A673 (cell line): ENCODE data around the gene KCNH8. TPM values are rescaled to one million over a fixed set of nuclear protein-coding genes. Genes with fewer than 3 reads are reported as not detected.

Source experiments
- BruUV-seq: library from RNA; stranded (reverse); fragments of 400-500 nt; replicated peaks from 2 replicates; lab custom pipeline; 2021; lab: Mats Ljungman, UMichigan
- CTCF ChIA-PET: fragments of 300-600 bp; sonication (Branson Sonifier 250); formaldehyde crosslinking; loops from one replicate; lab custom pipeline; 2022; ENCODE audit warnings: antibody characterized with exemption; lab: Charles Lee
- POLR2A ChIA-PET: fragments of 300-600 bp; sonication (Branson Sonifier 250); formaldehyde crosslinking; loops from one replicate; lab custom pipeline; 2022; ENCODE audit warnings: antibody characterized with exemption; ENCODE audit not compliant: low non-redundant PET; lab: Charles Lee
- DNase-seq: peaks from one replicate; pipeline ENCODE4 v3.0.0-alpha.2; 2015; ENCODE audit warnings: low spot score
- H3K27ac ChIP-seq: fragments of 200-600 bp; sonication (generic); 2 replicates; pipeline ENCODE4 v1.5.1; 2016; ENCODE audit warnings: mixed run types, low read depth, mild to moderate bottlenecking, mixed read lengths, antibody characterized with exemption, low read length; ENCODE audit not compliant: poor library complexity, severe bottlenecking
- H3K27me3 ChIP-seq: fragments of 200-600 bp; sonication (generic); replicated peaks from 2 replicates; pipeline ENCODE4 v1.6.1; 2017; ENCODE audit warnings: mixed run types, low read depth, mild to moderate bottlenecking, mixed read lengths, antibody characterized with exemption, low read length; ENCODE audit not compliant: insufficient read depth, poor library complexity
- H3K36me3 ChIP-seq: fragments of 200-600 bp; sonication (generic); 2 replicates; pipeline ENCODE4 v1.6.1; 2016; ENCODE audit warnings: mixed run types, mild to moderate bottlenecking, mixed read lengths, antibody characterized with exemption, low read length; ENCODE audit not compliant: insufficient read depth, poor library complexity, severe bottlenecking
- H3K4me1 ChIP-seq: fragments of 200-600 bp; sonication (generic); 2 replicates; pipeline ENCODE4 v1.6.1; 2017; ENCODE audit warnings: mixed run types, mild to moderate bottlenecking, mixed read lengths, antibody characterized with exemption, low read length; ENCODE audit not compliant: insufficient read depth, poor library complexity, severe bottlenecking
- H3K4me3 ChIP-seq: fragments of 200-600 bp; sonication (generic); 2 replicates; pipeline ENCODE4 v1.5.1; 2016; ENCODE audit warnings: low read depth, mixed run types, mild to moderate bottlenecking, mixed read lengths, low read length; ENCODE audit not compliant: poor library complexity, severe bottlenecking
- H3K9me3 ChIP-seq: fragments of 200-600 bp; sonication (generic); 2 replicates; pipeline ENCODE4 v1.6.1; 2016; ENCODE audit warnings: mixed run types, low read depth, mild to moderate bottlenecking, mixed read lengths, antibody characterized with exemption, low read length; ENCODE audit not compliant: poor library complexity, severe bottlenecking
- CTCF ChIP-seq: fragments of 300-800, 200-600 bp; sonication (generic); conservative IDR thresholded peaks from 2 replicates; pipeline ENCODE4 v1.5.1; 2017; ENCODE audit warnings: low read depth, mild to moderate bottlenecking, antibody characterized with exemption, low read length, moderate library complexity, mixed read lengths
- EZH2 ChIP-seq: fragments of 200-600 bp; sonication (generic); IDR thresholded peaks from 2 replicates; pipeline ENCODE4 v1.6.1; 2017; ENCODE audit warnings: borderline replicate concordance, low read depth, mild to moderate bottlenecking, mixed read lengths, antibody characterized with exemption, low read length; ENCODE audit not compliant: poor library complexity, severe bottlenecking
- intact Hi-C: fragments of 100-400 bp; cut with micrococcal nuclease; formaldehyde crosslinking; loops from one replicate; pipeline ENCODE4 v1.10.0; 2022; ENCODE audit not compliant: unreplicated experiment
- total RNA-seq: library from RNA; stranded (reverse); gene quantifications from 2 replicates; pipeline ENCODE4 v1.2.3, GENCODE V29; 2021

Gene KCNH8
- total RNA-seq, 1 experiment from 2014 or later: not detected

- ChIA-PET CTCF (no interaction called here), POLR2A (no interaction called here)
- no peaks in the 10 kb centered on the region for H3K36me3 ChIP-seq
- no peak for TF ChIP-seq CTCF
- TF ChIP-seq EZH2: no peak
- BruUV-seq: no TSS peak
- no peak for DNase-seq
- no peaks in the 10 kb centered on the region for H3K27me3 ChIP-seq
- H3K27ac ChIP-seq: no peak overlapping the region
- H3K9me3 ChIP-seq: no peaks in the 10 kb centered on the region
- intact Hi-C loops: no loop called here
- no peaks in the 10 kb centered on the region for H3K4me1 ChIP-seq
- no peak overlapping the region for H3K4me3 ChIP-seq
Observed at GRCh38 chr3:19263606-19264005, 115.3 kb downstream of the KCNH8 start.

GRCh38 chr3:19264424-19264823 lies 116.1 kb downstream of the KCNH8 start:
- H3K36me3 ChIP-seq: no peaks in the 10 kb centered on the region
- DNase-seq: no peak
- ChIA-PET CTCF (no interaction called here), POLR2A (no interaction called here)
- H3K4me1 ChIP-seq: no peaks in the 10 kb centered on the region
- intact Hi-C loops: no loop called here
- H3K4me3 ChIP-seq: no peak overlapping the region
- H3K27me3 ChIP-seq: no peaks in the 10 kb centered on the region
- H3K9me3 ChIP-seq: no peaks in the 10 kb centered on the region
- TF ChIP-seq EZH2 (no peak), CTCF (no peak)
- BruUV-seq: no TSS peak
- no peak overlapping the region for H3K27ac ChIP-seq

- intact Hi-C loops: no loop called here
- Histone ChIP-seq H3K4me3 (no peak overlapping the region), H3K27me3 (no peaks in the 10 kb centered on the region), H3K9me3 (no peaks in the 10 kb centered on the region), H3K36me3 (no peaks in the 10 kb centered on the region), H3K4me1 (no peaks in the 10 kb centered on the region), H3K27ac (no peak overlapping the region)
- no TSS peak for BruUV-seq
- DNase-seq: no peak
- CTCF ChIA-PET: no interaction called here
- TF ChIP-seq EZH2 (no peak), CTCF (no peak)
- POLR2A ChIA-PET: no interaction called here
Observed at GRCh38 chr3:19267040-19267439, 118.7 kb downstream of the KCNH8 start.
